Measurements from ENCODE around the gene SEZ6.

Gene SEZ6

DNA sequence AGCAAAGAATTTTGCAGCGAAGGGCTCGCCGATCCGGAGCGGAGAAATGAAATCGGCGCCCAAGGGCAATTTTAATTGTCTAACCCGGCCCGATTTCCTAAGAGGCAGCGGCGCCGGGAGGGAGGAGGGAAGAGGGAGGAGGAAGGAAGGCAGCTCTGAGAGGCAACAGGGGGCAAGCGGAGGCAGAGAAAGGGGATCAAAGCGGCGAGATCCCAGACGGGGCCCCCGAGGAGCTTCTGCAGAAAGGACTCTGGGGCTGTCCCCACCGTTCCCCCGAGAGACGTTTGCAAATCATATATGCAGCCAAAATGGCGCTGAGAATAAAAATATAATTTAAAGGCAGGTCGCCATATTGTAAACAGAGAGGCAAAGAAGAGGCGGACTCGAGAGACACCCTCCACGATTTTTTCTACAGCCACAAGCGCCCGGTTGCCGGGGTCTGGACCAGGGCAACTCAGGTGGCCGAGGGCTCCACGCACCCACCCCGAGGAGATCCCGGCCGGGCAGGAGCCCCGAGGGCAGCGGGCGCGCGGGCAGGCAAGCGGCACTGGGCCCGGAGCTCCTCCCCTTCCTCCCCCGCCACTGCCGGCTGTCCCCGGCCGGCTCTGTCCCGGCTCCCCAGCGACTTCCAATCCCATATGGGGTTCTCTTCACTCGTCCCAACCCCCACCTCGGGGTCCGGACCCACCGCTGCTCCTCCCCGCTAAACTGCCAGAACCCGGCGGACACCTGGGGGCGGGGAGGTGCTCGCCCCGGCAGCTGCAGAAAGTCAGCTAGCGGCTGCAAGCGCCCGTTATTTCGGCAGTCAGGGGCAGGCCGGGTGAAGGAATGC, 56.4 kb downstream of the SEZ6 start (continued):
- TF ChIP-seq TCF7L2 (IDR thresholded peaks at IDR 0.05; ENCODE audit: borderline replicate concordance, low read depth, low read length) (peak; percentile 48; the same call in 1 of the 2 replicates), ZFHX2 (tag by site-specific recombination; conservative IDR thresholded peaks at IDR 0.05) (peak; percentile 58; the same call in 1 of the 2 replicates), ZNF274 (IDR thresholded peaks at IDR 0.05; ENCODE audit: low read length) (no peak), ZNF274 (tag by site-specific recombination; IDR thresholded peaks at IDR 0.05; ENCODE audit: borderline replicate concordance) (no peak), ZNF629 (tag by site-specific recombination; IDR thresholded peaks at IDR 0.05) (0 out of 2 replicates have a peak, but pooled peaks have one; percentile 7), BCL11A (tag by site-specific recombination; IDR thresholded peaks at IDR 0.05; ENCODE audit: low read depth) (0 out of 2 replicates have a peak, but pooled peaks have one; percentile 15), ZBTB17 (tag by site-specific recombination; IDR thresholded peaks at IDR 0.05) (peak; percentile 93; the same call in 1 of the 2 replicates), ZNF664 (tag by site-specific recombination; IDR thresholded peaks at IDR 0.05) (peak; percentile 26; the same call in 1 of the 2 replicates), ZBTB8A (tag by site-specific recombination; IDR thresholded peaks at IDR 0.05) (peak; percentile 55; the same call in 1 of the 2 replicates), ZIC2 (tag by site-specific recombination; IDR thresholded peaks at IDR 0.05) (peak; percentile 51), MZF1 (tag by site-specific recombination; IDR thresholded peaks at IDR 0.05; ENCODE audit: borderline replicate concordance) (peak; percentile 78), ZNF768 (tag by site-specific recombination; IDR thresholded peaks at IDR 0.05) (no peak), ZNF501 (tag by site-specific recombination; IDR thresholded peaks at IDR 0.05) (no peak; the same call in 1 of the 2 replicates), ZNF777 (tag by site-specific recombination; IDR thresholded peaks at IDR 0.05; ENCODE audit: borderline replicate concordance) (no peak), ZFP69B (tag by site-specific recombination; IDR thresholded peaks at IDR 0.05) (no peak; the same call in 1 of the 2 replicates), ZFP3 (tag by site-specific recombination; IDR thresholded peaks at IDR 0.05; ENCODE audit: low read depth) (no peak), ZNF335 (tag by site-specific recombination; conservative IDR thresholded peaks at IDR 0.05) (peak; percentile 88), ZSCAN16 (tag by site-specific recombination; IDR thresholded peaks at IDR 0.05) (0 out of 2 replicates have a peak, but pooled peaks have one; percentile 9), GLIS2 (tag by site-specific recombination; IDR thresholded peaks at IDR 0.05) (peak; percentile 74), YY1 (tag by site-specific recombination; IDR thresholded peaks at IDR 0.05) (peak; percentile 82), SP2 (tag by site-specific recombination; IDR thresholded peaks at IDR 0.05) (peak; percentile 71), OVOL3 (tag by site-specific recombination; IDR thresholded peaks at IDR 0.05) (no peak), GLI2 (tag by site-specific recombination; IDR thresholded peaks at IDR 0.05; ENCODE audit: borderline replicate concordance, low read depth) (no peak), ZNF654 (tag by site-specific recombination; IDR thresholded peaks at IDR 0.05; ENCODE audit: low read depth) (no peak), ZNF423 (tag by site-specific recombination; IDR thresholded peaks at IDR 0.05) (peak; percentile 15; the same call in 1 of the 2 replicates), ZNF660 (tag by site-specific recombination; IDR thresholded peaks at IDR 0.05) (0 out of 2 replicates have a peak, but pooled peaks have one; percentile 14)
- TF ChIP-seq, protein P1, sequence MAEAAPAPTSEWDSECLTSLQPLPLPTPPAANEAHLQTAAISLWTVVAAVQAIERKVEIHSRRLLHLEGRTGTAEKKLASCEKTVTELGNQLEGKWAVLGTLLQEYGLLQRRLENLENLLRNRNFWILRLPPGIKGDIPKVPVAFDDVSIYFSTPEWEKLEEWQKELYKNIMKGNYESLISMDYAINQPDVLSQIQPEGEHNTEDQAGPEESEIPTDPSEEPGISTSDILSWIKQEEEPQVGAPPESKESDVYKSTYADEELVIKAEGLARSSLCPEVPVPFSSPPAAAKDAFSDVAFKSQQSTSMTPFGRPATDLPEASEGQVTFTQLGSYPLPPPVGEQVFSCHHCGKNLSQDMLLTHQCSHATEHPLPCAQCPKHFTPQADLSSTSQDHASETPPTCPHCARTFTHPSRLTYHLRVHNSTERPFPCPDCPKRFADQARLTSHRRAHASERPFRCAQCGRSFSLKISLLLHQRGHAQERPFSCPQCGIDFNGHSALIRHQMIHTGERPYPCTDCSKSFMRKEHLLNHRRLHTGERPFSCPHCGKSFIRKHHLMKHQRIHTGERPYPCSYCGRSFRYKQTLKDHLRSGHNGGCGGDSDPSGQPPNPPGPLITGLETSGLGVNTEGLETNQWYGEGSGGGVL (tag by site-specific recombination; IDR thresholded peaks at IDR 0.05), result peak; percentile 29; the same call in 1 of the 2 replicates
- TF ChIP-seq, protein P2, sequence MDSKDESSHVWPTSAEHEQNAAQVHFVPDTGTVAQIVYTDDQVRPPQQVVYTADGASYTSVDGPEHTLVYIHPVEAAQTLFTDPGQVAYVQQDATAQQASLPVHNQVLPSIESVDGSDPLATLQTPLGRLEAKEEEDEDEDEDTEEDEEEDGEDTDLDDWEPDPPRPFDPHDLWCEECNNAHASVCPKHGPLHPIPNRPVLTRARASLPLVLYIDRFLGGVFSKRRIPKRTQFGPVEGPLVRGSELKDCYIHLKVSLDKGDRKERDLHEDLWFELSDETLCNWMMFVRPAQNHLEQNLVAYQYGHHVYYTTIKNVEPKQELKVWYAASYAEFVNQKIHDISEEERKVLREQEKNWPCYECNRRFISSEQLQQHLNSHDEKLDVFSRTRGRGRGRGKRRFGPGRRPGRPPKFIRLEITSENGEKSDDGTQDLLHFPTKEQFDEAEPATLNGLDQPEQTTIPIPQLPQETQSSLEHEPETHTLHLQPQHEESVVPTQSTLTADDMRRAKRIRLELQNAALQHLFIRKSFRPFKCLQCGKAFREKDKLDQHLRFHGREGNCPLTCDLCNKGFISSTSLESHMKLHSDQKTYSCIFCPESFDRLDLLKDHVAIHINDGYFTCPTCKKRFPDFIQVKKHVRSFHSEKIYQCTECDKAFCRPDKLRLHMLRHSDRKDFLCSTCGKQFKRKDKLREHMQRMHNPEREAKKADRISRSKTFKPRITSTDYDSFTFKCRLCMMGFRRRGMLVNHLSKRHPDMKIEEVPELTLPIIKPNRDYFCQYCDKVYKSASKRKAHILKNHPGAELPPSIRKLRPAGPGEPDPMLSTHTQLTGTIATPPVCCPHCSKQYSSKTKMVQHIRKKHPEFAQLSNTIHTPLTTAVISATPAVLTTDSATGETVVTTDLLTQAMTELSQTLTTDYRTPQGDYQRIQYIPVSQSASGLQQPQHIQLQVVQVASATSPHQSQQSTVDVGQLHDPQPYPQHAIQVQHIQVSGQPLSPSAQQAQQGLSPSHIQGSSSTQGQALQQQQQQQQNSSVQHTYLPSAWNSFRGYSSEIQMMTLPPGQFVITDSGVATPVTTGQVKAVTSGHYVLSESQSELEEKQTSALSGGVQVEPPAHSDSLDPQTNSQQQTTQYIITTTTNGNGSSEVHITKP (tag by site-specific recombination; IDR thresholded peaks at IDR 0.05), result peak; percentile 68
- TF ChIP-seq, protein P3, sequence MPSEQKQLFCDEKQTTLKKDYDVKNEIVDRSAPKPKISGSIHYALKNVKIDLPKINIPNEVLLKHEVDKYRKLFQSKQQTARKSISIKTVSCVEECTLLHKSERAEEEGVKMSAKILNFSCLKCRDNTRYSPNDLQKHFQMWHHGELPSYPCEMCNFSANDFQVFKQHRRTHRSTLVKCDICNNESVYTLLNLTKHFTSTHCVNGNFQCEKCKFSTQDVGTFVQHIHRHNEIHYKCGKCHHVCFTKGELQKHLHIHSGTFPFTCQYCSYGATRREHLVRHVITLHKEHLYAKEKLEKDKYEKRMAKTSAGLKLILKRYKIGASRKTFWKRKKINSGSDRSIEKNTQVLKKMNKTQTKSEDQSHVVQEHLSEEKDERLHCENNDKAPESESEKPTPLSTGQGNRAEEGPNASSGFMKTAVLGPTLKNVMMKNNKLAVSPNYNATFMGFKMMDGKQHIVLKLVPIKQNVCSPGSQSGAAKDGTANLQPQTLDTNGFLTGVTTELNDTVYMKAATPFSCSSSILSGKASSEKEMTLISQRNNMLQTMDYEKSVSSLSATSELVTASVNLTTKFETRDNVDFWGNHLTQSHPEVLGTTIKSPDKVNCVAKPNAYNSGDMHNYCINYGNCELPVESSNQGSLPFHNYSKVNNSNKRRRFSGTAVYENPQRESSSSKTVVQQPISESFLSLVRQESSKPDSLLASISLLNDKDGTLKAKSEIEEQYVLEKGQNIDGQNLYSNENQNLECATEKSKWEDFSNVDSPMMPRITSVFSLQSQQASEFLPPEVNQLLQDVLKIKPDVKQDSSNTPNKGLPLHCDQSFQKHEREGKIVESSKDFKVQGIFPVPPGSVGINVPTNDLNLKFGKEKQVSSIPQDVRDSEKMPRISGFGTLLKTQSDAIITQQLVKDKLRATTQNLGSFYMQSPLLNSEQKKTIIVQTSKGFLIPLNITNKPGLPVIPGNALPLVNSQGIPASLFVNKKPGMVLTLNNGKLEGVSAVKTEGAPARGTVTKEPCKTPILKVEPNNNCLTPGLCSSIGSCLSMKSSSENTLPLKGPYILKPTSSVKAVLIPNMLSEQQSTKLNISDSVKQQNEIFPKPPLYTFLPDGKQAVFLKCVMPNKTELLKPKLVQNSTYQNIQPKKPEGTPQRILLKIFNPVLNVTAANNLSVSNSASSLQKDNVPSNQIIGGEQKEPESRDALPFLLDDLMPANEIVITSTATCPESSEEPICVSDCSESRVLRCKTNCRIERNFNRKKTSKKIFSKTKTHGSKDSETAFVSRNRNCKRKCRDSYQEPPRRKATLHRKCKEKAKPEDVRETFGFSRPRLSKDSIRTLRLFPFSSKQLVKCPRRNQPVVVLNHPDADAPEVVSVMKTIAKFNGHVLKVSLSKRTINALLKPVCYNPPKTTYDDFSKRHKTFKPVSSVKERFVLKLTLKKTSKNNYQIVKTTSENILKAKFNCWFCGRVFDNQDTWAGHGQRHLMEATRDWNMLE (tag by site-specific recombination; conservative IDR thresholded peaks at IDR 0.05; ENCODE audit: low read depth), result no peak
